ENCODE data around the gene SNX21.

DNA sequence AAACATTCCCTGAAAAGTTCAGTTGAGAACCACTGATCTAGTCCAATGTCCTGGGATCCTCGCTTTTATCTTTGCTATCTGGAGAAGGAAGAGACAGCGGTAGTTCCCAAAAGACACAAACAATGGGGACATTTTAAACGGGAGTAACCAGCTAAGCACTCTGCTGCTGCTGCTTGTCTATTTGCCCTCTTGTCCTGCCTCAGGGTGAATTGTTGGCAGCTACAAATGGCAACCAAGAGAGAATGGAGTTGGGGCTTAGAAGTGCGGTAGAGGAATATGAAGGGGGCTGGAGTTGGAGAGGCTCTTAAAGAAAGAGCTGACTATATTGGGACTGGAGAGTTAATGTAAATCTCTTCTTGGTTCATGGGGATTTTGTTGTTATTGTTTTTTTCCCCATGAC is 41.0 kb downstream of the SNX21 start:
- TF ChIP-seq, protein P1, sequence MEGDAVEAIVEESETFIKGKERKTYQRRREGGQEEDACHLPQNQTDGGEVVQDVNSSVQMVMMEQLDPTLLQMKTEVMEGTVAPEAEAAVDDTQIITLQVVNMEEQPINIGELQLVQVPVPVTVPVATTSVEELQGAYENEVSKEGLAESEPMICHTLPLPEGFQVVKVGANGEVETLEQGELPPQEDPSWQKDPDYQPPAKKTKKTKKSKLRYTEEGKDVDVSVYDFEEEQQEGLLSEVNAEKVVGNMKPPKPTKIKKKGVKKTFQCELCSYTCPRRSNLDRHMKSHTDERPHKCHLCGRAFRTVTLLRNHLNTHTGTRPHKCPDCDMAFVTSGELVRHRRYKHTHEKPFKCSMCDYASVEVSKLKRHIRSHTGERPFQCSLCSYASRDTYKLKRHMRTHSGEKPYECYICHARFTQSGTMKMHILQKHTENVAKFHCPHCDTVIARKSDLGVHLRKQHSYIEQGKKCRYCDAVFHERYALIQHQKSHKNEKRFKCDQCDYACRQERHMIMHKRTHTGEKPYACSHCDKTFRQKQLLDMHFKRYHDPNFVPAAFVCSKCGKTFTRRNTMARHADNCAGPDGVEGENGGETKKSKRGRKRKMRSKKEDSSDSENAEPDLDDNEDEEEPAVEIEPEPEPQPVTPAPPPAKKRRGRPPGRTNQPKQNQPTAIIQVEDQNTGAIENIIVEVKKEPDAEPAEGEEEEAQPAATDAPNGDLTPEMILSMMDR (IDR thresholded peaks at IDR 0.05), result no peak
- no peak for TF ChIP-seq EZH2 (IDR thresholded peaks at IDR 0.05; ENCODE audit: borderline replicate concordance, insufficient read depth, low read depth, low read length, poor library complexity, severe bottlenecking)
